H1 (cell line): ENCODE data around the gene MAGI3. TPM values are rescaled to one million over a fixed set of nuclear protein-coding genes. Genes with fewer than 3 reads are reported as not detected.
A peak's percentile ranks its signal among the peaks of the same experiment; 100 is the strongest.

Experiments
- CTCF ChIA-PET: fragments of 300-600 bp; sonication (Branson Sonifier 250); formaldehyde crosslinking; loops from one replicate; lab custom pipeline; 2021; ENCODE audit not compliant: partially characterized antibody; lab: Charles Lee
- POLR2A ChIA-PET: fragments of 300-600 bp; sonication (Branson Sonifier 250); formaldehyde crosslinking; loops from one replicate; lab custom pipeline; 2021; ENCODE audit warnings: inconsistent platforms; ENCODE audit not compliant: partially characterized antibody; lab: Charles Lee
- DNase-seq, 2 experiments: peaks; one replicate each; pipeline versions ENCODE4 v3.0.0 to v3.0.0-alpha.2; 2010 to 2022; ENCODE audit warnings: low spot score in 2 of 2, low read depth in 1 of 2, mixed read lengths in 1 of 2
- FAIRE-seq: peaks from 2 replicates; lab custom pipeline; 2011; peaks lifted over from hg19 to GRCh38; lab: Jason Lieb, UNC
- H2AFZ ChIP-seq: 2 replicates; pipeline ENCODE4 v1.8.1; 2012; ENCODE audit warnings: low read length, inconsistent platforms
- H2AK5ac ChIP-seq: 2 replicates; pipeline ENCODE4 v1.6.1; 2013; ENCODE audit warnings: low read depth, low read length
- H2BK120ac ChIP-seq: replicated peaks from 2 replicates; pipeline ENCODE3; 2013; ENCODE audit warnings: low read depth, low read length, inconsistent platforms
- H2BK12ac ChIP-seq: 2 replicates; pipeline ENCODE4 v1.6.1; 2013; ENCODE audit warnings: low read depth, low read length
- H2BK15ac ChIP-seq: 2 replicates; pipeline ENCODE4 v1.6.1; 2013; ENCODE audit warnings: low read length
- H2BK20ac ChIP-seq: 2 replicates; pipeline ENCODE4 v1.6.1; 2013; ENCODE audit warnings: low read length
- H2BK5ac ChIP-seq: 2 replicates; pipeline ENCODE4 v1.6.1; 2013; ENCODE audit warnings: low read depth, low read length
- H3K14ac ChIP-seq: 2 replicates; pipeline ENCODE4 v1.6.1; 2013; ENCODE audit warnings: inconsistent platforms; ENCODE audit not compliant: insufficient read length
- H3K18ac ChIP-seq: 2 replicates; pipeline ENCODE4 v1.6.1; 2013; ENCODE audit warnings: low read length; ENCODE audit errors: extremely low read depth
- H3K23ac ChIP-seq: 2 replicates; pipeline ENCODE4 v1.6.1; 2013; ENCODE audit warnings: inconsistent platforms; ENCODE audit not compliant: insufficient read length
- H3K23me2 ChIP-seq: 2 replicates; pipeline ENCODE4 v1.6.1; 2013; ENCODE audit warnings: low read depth, low read length
- H3K27ac ChIP-seq: 2 replicates; pipeline ENCODE4 v1.6.1; 2011; ENCODE audit warnings: low read depth, low read length, inconsistent platforms
- H3K27me3 ChIP-seq, 4 experiments: replicated peaks in 1 of 4; 1 replicate in 1 of 4; 2 replicates in 3 of 4; pipeline versions ENCODE4 v1.6.1 to v1.8.1; 2011 to 2013; ENCODE audit warnings: low read length in 3 of 4, mild to moderate bottlenecking in 3 of 4, inconsistent platforms in 2 of 4, mixed read lengths in 2 of 4, moderate library complexity in 1 of 4; ENCODE audit not compliant: control insufficient read depth in 3 of 4, insufficient read depth in 3 of 4; ENCODE audit errors: extremely low read depth in 1 of 4
- H3K36me3 ChIP-seq, 4 experiments: 2 replicates each; pipeline versions ENCODE4 v1.6.1 to v1.8.1; 2011 to 2013; ENCODE audit warnings: mild to moderate bottlenecking in 4 of 4, low read length in 3 of 4, moderate library complexity in 2 of 4, control low read depth in 1 of 4, inconsistent platforms in 1 of 4; ENCODE audit not compliant: insufficient read depth in 4 of 4, control insufficient read depth in 2 of 4
- H3K4ac ChIP-seq: replicated peaks from 2 replicates; pipeline ENCODE3; 2013; ENCODE audit warnings: low read length, low read depth, mixed read lengths, inconsistent platforms; ENCODE audit not compliant: insufficient read length
- H3K4me1 ChIP-seq, 4 experiments: replicated peaks in 1 of 4; 1 replicate in 1 of 4; 2 replicates in 3 of 4; pipeline versions ENCODE4 v1.6.1 to v1.8.1; 2011 to 2013; ENCODE audit warnings: low read length in 3 of 4, inconsistent platforms in 2 of 4, mixed read lengths in 1 of 4; ENCODE audit not compliant: insufficient read depth in 4 of 4, control insufficient read depth in 3 of 4
- H3K4me2 ChIP-seq, 2 experiments: 2 replicates each; pipeline versions ENCODE4 v1.6.1 to v1.8.1; 2011 to 2013; ENCODE audit warnings: low read depth in 2 of 2, low read length in 2 of 2, control low read depth in 1 of 2, inconsistent platforms in 1 of 2, mild to moderate bottlenecking in 1 of 2; ENCODE audit not compliant: insufficient read depth in 1 of 2
- H3K4me3 ChIP-seq, 4 experiments: fragments of 200-600, 300-600 bp in 1 of 4; sonication (generic), shearing (Covaris generic), sonication (Bioruptor Twin) in 1 of 4; 2 replicates each; pipeline versions ENCODE4 v1.5.1 to v1.8.1; 2011 to 2016; ENCODE audit warnings: low read length in 4 of 4, low read depth in 3 of 4, control low read depth in 2 of 4, inconsistent platforms in 2 of 4, mild to moderate bottlenecking in 2 of 4, mixed read lengths in 1 of 4, moderate library complexity in 1 of 4; ENCODE audit not compliant: insufficient read depth in 2 of 4; ENCODE audit errors: extremely low read depth in 1 of 4
- H3K56ac ChIP-seq: replicated peaks from 2 replicates; pipeline ENCODE3; 2013; ENCODE audit warnings: low read depth, mild to moderate bottlenecking, mixed read lengths, low read length, inconsistent platforms; ENCODE audit not compliant: insufficient read length
- H3K79me1 ChIP-seq: 2 replicates; pipeline ENCODE4 v1.6.1; 2013; ENCODE audit warnings: low read depth, low read length, control low read depth
- H3K79me2 ChIP-seq, 2 experiments: 2 replicates each; pipeline versions ENCODE4 v1.6.1 to v1.8.1; 2012 to 2013; ENCODE audit warnings: low read length in 2 of 2, mild to moderate bottlenecking in 2 of 2, inconsistent platforms in 1 of 2; ENCODE audit not compliant: insufficient read depth in 2 of 2, control insufficient read depth in 1 of 2
- H3K9ac ChIP-seq, 4 experiments: replicated peaks in 1 of 4; 1 replicate in 1 of 4; 2 replicates in 3 of 4; pipeline versions ENCODE4 v1.6.1 to v1.8.1; 2011 to 2013; ENCODE audit warnings: low read depth in 3 of 4, low read length in 3 of 4, control low read depth in 2 of 4, mild to moderate bottlenecking in 2 of 4, moderate library complexity in 2 of 4, inconsistent platforms in 1 of 4; ENCODE audit errors: extremely low read depth in 1 of 4
- H3K9me3 ChIP-seq, 2 experiments: 2 replicates each; pipeline versions ENCODE4 v1.6.1 to v1.8.1; 2012 to 2013; ENCODE audit warnings: mild to moderate bottlenecking in 2 of 2, moderate library complexity in 2 of 2, control low read depth in 1 of 2, inconsistent platforms in 1 of 2, low read depth in 1 of 2, low read length in 1 of 2, mixed read lengths in 1 of 2; ENCODE audit not compliant: insufficient read depth in 2 of 2
- H4K20me1 ChIP-seq, 2 experiments: replicated peaks in 1 of 2; 2 replicates each; pipeline versions ENCODE3 to v1.8.1; 2011 to 2013; ENCODE audit warnings: inconsistent platforms in 2 of 2, low read length in 2 of 2, mild to moderate bottlenecking in 1 of 2; ENCODE audit not compliant: insufficient read depth in 2 of 2, control insufficient read depth in 1 of 2
- H4K5ac ChIP-seq: 2 replicates; pipeline ENCODE4 v1.6.1; 2013; ENCODE audit warnings: low read length, low read depth, mixed read lengths, inconsistent platforms; ENCODE audit not compliant: insufficient read length
- H4K8ac ChIP-seq: 2 replicates; pipeline ENCODE4 v1.8.0; 2013; ENCODE audit warnings: mild to moderate bottlenecking, moderate library complexity, low read length, inconsistent platforms; ENCODE audit not compliant: insufficient read depth; ENCODE audit errors: extremely low read depth
- H4K91ac ChIP-seq: replicated peaks from 2 replicates; pipeline ENCODE3; 2013; ENCODE audit warnings: low read length, mixed read lengths, inconsistent platforms; ENCODE audit not compliant: insufficient read length
- HDAC6 ChIP-seq: IDR thresholded peaks from one replicate; pipeline ENCODE4 v1.7.1; 2012; ENCODE audit warnings: low read depth, mild to moderate bottlenecking, inconsistent platforms, low read length, moderate library complexity
- RAD21 ChIP-seq, 2 experiments: IDR thresholded peaks in 1 of 2; conservative IDR thresholded peaks in 1 of 2; 2 replicates each; pipeline ENCODE4 v1.6.1; 2011; ENCODE audit warnings: low read depth in 2 of 2, low read length in 2 of 2, improper control_type of control experiment in 1 of 2, inconsistent platforms in 1 of 2, mild to moderate bottlenecking in 1 of 2, moderate library complexity in 1 of 2
- WGBS, 2 experiments: shearing (Covaris generic) in 1 of 2; methylation state at CpG; one replicate each; pipeline versions ENCODE4 v1.1.6 to v1.1.7; 2013 to 2015; ENCODE audit warnings: low lambda C conversion rate in 2 of 2, mixed read lengths in 2 of 2, inconsistent platforms in 1 of 2, low coverage in 1 of 2, missing lambda C conversion rate in 1 of 2; ENCODE audit not compliant: insufficient replicate concordance in 2 of 2, insufficient coverage in 1 of 2, insufficient read length in 1 of 2; ENCODE audit errors: extremely low coverage in 1 of 2, missing lambda C conversion rate in 1 of 2; 5-methylcytosine and 5-hydroxymethylcytosine counted together
- polyA plus RNA-seq, 7 experiments: library from polyadenylated mRNA; depleted of rRNA in 3 of 7; stranded (reverse) in 5 of 7; unstranded in 2 of 7; fragments of >200 nt in 5 of 7; fragments of 200-250 nt in 2 of 7; gene quantifications; 1 replicate in 5 of 7; 2 replicates in 1 of 7; 4 replicates in 1 of 7; pipeline versions ENCODE4 v1.2.1 to v1.2.3, GENCODE V29; 2011 to 2013; ENCODE audit warnings: missing spikeins in 2 of 7, mixed read lengths in 2 of 7
- total RNA-seq: library from RNA; stranded (reverse); fragmentation: NEBNext Ultra II Directional; extraction: Animal tissue kit (Norgen Biotek cat#: 25700); gene quantifications from 2 replicates; pipeline ENCODE4 v1.2.1, GENCODE V29; 2021

The MAGI3 gene
- total and polyA plus RNA-seq, 2 of the 8 experiments (the other 6 are each of a cell fraction or from before 2014, with no cell fraction given) = 2.3 to 7.8 TPM

- H3K23me2 ChIP-seq = no peaks in the 10 kb centered on the region
- no peak overlapping the region for H3K4me2 ChIP-seq
- no peaks in the 10 kb centered on the region for H4K20me1 ChIP-seq
- no peaks in the 10 kb centered on the region for H3K4me1 ChIP-seq
- DNase-seq = no peak
- H2BK15ac ChIP-seq = no peak overlapping the region
- no peak overlapping the region for H2AFZ ChIP-seq
- CTCF ChIA-PET = interaction anchor here (0.6 kb wide), 1 partner anchor 13 kb away, joined by 4 read pairs; no protein-coding TSS in a partner anchor
- no peaks in the 10 kb centered on the region for H3K79me1 ChIP-seq
- H4K91ac ChIP-seq = peak overlapping the region; percentile 46
- no peak overlapping the region for H3K56ac ChIP-seq
- H3K36me3 ChIP-seq = no peaks in the 10 kb centered on the region
- TF ChIP-seq HDAC6 (no peak), RAD21 (IDR thresholded peaks at IDR 0.05 in 1 of 2, conservative IDR thresholded peaks at IDR 0.05 in 1 of 2; ENCODE audit: low read depth in 2 of 2, low read length in 2 of 2) (peak in 1 of 2 experiments; percentile 18; a peak in 1 of 4 replicates)
- TF ChIP-seq, all 59 proteins: peak for 1
- H4K8ac ChIP-seq = no peak overlapping the region
- no peak overlapping the region for H3K4ac ChIP-seq
- no peak overlapping the region for H3K4me3 ChIP-seq
- no peak overlapping the region for H3K27ac ChIP-seq
- H3K14ac ChIP-seq = no peak overlapping the region
- no peak overlapping the region for H3K18ac ChIP-seq
- POLR2A ChIA-PET = no interaction called here
- no peak overlapping the region for H2BK12ac ChIP-seq
- no peak for FAIRE-seq
- no peak overlapping the region for H2AK5ac ChIP-seq
- H3K9me3 ChIP-seq = no peaks in the 10 kb centered on the region
- H2BK20ac ChIP-seq = no peak overlapping the region
- H3K9ac ChIP-seq = no peak overlapping the region
- WGBS, 2 experiments = 74% methylated on average over 5 of the region's 5 CpGs; no CpG with 5 or more reads in 1 of the 2 experiments
- no peak overlapping the region for H3K23ac ChIP-seq
- H2BK120ac ChIP-seq = no peak overlapping the region
- H4K5ac ChIP-seq = no peak overlapping the region
- H2BK5ac ChIP-seq = no peak overlapping the region
- no peaks in the 10 kb centered on the region for H3K79me2 ChIP-seq
- H3K27me3 ChIP-seq = no peaks in the 10 kb centered on the region
Observed at GRCh38 chr1:113375878-113376277, 14.4 kb upstream of the MAGI3 start.
